Renal pelvis (tissue), 4 donors: ENCODE data around the gene PLEKHG4B. TPM values are rescaled to one million over a fixed set of nuclear protein-coding genes. Genes with fewer than 3 reads are reported as not detected.
"Not testable (repeated sequence)": the region's sequence is repeated elsewhere in the genome, so short reads cannot be mapped to it uniquely, and the experiment has no call there.

Experiments used
- DNase-seq: peaks from one replicate; pipeline ENCODE4 v3.0.0-alpha.2; 2013
- polyA plus RNA-seq, 3 donors: library from polyadenylated mRNA; unstranded; fragments of 120-200 nt; gene quantifications; one replicate each; pipeline ENCODE4 v1.2.1, GENCODE V29; 2013; ENCODE audit not compliant: insufficient read length in 3 of 3

PLEKHG4B gene
- polyA plus RNA-seq, 3 donors: 12.7 to 21.2 (median 15.9) TPM

GRCh38 chr5:157126-157715 is 65.3 kb downstream of the PLEKHG4B start:
- no peak for DNase-seq

GRCh38 chr5:157801-158200 is 65.8 kb downstream of the PLEKHG4B start:
- DNase-seq: no peak

GRCh38 chr5:158807-159447 is 67.0 kb downstream of the PLEKHG4B start:
- no peak for DNase-seq

- DNase-seq: no peak
These were observed 67.6 kb downstream of the PLEKHG4B start for GRCh38 chr5:159448-160172.

- DNase-seq: no peak
These were observed 68.2 kb downstream of the PLEKHG4B start for GRCh38 chr5:160173-160510.

- no peak for DNase-seq
These were observed 69.2 kb downstream of the PLEKHG4B start for GRCh38 chr5:160921-161802.

- no peak for DNase-seq
These were observed 69.8 kb downstream of the PLEKHG4B start for GRCh38 chr5:161803-162110.

GRCh38 chr5:162190-162564 is 70.2 kb downstream of the PLEKHG4B start:
- DNase-seq: no peak

GRCh38 chr5:162565-163337 is 70.8 kb downstream of the PLEKHG4B start:
- DNase-seq: no peak

- no peak for DNase-seq
These were observed 71.3 kb downstream of the PLEKHG4B start for GRCh38 chr5:163338-163620.

GRCh38 chr5:163841-164240 is 71.9 kb downstream of the PLEKHG4B start:
- no peak for DNase-seq

GRCh38 chr5:164244-164643 is 72.3 kb downstream of the PLEKHG4B start:
- DNase-seq: no peak

- DNase-seq: not testable (repeated sequence)
These were observed 72.8 kb downstream of the PLEKHG4B start for GRCh38 chr5:164783-165182.

GRCh38 chr5:166441-167372 is 74.7 kb downstream of the PLEKHG4B start:
- DNase-seq: no peak

- no peak for DNase-seq
These were observed 75.5 kb downstream of the PLEKHG4B start for GRCh38 chr5:167511-167910.

GRCh38 chr5:167982-168660 is 76.2 kb downstream of the PLEKHG4B start:
- no peak for DNase-seq

GRCh38 chr5:169071-169727 is 77.2 kb downstream of the PLEKHG4B start:
- DNase-seq: no peak

GRCh38 chr5:169728-170094 is 77.7 kb downstream of the PLEKHG4B start:
- no peak for DNase-seq

GRCh38 chr5:170971-171800 is 79.2 kb downstream of the PLEKHG4B start:
- DNase-seq: no peak
